HG02885 (cell line): ENCODE measurements around the gene NDRG2.

Experiments
- ATAC-seq: cut with Tn5 transposase; IDR thresholded peaks from one replicate; pipeline ENCODE4 v1.9.1; 2021; ENCODE audit warnings: mild to moderate bottlenecking; ENCODE audit not compliant: unreplicated experiment, poor library complexity

Gene NDRG2

DNA sequence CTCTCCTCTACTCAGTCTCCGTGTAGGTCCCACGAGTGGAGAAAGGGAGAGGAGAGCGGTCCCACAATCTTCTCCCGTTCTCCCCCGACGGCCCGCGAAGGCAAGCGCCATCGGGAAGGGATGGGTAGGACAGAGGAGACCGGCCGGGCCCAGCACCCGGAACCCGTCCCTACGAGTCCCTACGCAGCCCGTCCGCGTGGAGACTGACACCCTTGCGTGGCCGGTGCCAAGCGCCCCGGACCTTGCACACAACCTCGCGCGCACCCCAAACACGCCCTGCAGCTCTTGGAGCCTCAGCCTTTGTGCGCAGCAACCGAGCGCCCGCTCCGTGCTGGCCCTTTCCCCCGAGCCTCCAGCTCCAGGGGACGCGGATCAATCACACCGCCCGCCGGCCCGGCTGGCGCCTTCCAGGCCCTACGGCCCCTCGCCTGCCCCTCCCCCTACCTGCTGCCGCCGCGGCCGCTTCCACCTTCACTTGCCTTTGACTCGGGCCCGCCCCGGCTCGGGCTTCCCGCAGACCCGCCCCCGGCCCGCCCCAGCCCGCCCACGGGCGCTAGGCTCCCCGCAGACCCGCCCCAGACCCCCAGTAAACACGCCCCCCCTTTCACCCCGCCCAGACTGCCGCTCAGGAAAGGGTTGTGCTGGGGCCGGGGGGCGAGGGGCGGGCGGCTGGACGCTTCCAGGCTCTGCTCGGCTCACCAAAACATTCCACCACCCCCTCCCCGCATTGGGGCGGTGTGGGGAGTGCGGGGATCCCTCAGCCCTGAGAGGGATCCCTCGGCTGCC, at the start of gene NDRG2:
TSS of gene NDRG2 (minus strand) at position 477 of the 786 bp plus-strand sequence. CDS start 1,746 bp downstream, outside the sequence.
- no peak for ATAC-seq

DNA sequence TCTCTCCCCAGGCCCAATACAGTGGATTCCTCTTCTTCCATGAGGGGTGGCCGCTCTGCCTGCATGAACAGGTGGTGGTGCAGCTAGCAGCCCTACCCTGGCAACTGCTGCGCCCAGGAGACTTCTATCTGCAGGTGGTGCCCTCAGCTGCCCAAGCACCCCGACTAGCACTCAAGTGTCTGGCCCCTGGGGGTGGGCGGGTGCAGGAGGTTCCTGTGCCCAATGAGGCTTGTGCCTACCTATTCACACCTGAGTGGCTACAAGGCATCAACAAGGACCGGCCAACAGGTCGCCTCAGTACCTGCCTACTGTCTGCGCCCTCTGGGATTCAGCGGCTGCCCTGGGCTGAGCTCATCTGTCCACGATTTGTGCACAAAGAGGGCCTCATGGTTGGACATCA, 49.1 kb upstream of the NDRG2 start:
- no peak for ATAC-seq

DNA sequence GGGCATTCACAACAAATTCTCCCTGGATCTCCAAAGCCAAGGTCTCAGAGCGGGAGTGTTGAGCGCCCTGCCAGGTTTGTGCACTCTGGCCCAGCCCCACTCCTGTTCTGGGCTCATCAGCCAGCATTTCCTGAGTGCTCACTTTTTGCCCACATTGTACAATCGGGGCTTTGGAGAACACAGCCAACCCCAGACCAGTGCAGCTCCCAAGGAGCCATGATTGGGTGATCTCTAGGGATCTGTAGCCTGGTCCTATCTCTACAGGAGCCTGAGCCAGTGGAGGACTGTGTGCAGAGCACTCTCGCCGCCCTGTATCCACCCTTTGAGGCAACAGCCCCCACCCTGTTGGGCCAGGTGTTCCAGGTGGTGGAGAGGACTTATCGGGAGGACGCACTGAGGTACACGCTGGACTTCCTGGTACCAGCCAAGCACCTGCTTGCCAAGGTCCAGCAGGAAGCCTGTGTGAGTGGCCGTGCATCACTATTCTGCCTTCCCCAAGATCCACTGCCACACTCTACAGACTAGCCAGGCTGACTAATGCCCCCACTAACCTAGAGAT, 48.0 kb upstream of the NDRG2 start:
- ATAC-seq, result no peak

DNA sequence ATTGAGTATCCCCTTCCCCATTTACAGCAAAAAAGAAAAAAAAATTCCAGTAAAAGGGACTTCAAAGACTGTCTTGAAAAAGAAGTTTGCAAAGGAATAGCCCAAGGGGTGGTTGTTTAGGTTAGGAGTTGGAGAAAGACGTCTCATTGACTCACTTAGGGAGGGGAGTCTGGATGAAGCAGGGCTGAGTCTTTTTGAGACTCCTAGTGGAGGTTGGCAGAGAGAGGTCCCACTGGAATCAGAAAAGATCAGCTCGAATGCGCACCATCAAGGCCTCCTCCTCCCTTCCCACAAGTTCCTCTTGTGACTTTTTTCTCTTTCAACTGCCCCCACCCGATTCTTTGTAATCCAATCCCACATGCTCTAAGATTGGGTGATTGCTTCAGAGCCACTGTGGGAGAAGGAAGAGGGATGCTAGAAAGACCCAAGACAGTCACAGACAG, 47.2 kb upstream of the NDRG2 start:
- ATAC-seq, result no peak

DNA sequence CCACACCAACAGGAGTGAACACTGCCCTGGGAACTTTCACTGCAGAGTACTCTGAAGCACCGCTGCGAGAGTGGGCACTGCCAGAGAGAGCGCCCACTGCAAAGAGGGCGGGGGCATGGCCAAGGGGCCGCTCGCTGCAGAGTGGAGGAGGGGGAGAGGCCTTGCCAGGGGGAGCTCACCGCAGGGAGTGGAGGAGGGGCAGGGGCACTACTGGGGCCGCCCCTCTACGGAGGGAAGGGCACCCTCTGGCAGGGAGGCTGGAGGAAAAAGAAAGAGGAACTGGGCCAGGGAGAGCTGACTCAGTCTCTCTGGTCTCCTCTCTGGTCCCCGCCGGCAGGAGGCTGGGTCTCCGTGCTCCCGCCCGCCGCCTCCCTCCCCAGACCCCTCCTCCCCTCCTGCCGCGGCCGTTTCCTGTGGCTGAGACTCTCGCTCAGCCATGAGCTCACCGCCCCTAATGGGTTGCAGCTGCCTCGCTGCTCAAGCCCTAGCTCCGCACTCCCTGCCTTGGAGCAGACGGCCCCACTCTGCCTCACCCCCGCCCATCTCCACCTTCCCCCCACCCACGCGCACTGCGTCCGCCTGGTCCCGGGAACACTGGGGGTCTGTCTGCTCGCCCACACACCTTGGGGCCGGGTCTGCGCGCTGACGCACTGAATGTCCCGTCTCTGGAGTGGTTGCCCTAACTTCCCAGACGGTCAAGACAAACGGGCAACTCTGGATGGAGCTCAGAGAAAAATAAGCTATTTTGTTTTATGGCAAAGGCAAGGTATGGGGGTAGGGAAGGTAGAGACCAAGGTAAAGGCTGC, 46.6 kb upstream of the NDRG2 start:
- peak; percentile 79 for ATAC-seq

DNA sequence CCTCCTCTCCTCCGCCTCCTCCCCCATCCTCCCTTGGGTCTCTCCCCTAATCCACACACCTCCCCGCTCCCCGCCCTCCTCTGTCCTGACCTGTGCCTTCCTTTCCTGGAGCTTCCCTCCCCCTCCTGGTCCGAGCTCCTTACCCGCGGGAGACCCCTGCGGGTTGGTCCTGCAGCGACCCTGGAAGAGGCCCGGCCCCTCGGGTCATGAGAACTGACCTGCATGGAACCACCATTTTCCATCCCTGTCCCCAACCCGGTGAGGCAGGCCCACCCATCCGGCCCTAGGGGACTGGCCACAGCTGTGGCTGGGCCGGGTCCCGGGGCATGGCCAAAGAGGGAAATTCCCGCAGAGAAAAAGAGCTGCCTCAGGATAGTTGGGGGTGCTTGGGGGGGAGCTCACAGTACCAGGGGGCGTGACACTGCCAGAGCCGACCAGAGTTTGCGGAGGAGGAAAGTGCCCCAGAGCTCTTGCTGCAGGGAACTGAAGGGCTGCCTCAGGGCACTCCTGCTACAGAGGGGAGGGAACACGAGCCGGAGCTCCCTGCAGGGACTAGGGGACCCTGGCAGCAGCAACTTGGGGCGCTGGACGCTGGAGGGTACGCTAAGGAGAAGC, 45.9 kb upstream of the NDRG2 start:
- peak; percentile 1 for ATAC-seq

DNA sequence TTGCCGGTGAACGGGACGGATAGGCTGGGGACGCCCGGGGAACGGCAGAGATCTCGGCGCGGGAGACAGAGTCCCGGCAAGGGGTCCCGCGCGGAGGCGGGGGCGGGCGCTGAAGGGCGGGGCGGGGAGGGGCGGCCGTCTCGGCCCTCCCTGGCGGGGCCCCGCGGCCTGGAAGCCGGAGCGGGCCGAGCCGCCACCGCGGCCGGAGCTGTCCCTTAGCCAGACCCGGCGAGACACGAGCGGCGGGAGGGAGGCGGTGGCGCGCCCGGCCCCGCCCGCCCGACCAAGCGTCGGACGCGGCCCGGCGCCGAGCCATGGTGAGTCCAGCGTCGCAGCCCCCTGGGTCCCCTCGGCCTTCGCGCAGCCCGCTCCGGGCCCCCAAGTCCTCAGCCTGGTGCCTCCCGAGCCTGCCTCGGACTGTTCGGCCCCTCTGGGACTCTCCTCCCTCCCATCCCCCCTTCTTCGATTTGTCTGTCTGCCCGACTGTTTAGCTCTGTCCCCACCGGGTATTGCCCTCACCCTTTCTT, 45.3 kb upstream of the NDRG2 start, which contains the start of gene ARHGEF40:
TSS of gene ARHGEF40 (plus strand) at position 222 of the 527 bp plus-strand sequence. CDS start at position 315, 93 bp downstream.
- no peak for ATAC-seq

DNA sequence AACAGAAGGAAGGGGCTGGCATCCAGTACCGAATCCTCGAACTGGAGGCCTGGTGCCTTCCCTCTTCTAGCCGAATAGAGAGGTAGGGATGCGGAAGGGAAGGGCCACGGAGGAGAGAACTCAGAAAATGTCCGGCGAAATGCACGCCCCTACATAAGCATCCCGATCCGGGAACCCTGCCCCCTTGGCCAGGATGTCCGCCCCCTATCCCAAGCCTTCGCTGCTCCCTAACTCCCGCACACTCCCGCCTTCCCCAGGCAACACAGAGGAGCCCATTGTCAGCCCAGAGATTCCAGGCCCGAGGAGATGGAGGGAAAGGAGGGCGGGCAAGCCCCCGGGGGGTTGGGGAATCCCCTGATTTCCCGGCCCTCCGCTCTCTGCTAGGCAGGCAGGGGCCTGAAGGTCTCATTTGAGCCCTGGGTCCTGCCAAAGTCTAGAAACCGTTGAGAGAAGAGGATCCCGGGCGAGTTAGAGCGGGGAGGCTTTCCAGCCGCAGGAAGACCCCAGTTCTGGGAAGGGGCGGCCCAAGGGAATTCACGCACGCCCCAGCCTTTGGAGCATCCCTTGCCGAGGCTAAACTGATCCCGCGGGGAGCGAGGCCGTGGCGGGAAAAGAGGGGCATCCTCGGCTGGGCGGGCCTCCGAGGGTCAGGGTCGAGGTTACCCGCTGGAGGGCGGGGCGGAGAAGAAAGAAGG, 44.7 kb upstream of the NDRG2 start:
- no peak for ATAC-seq

DNA sequence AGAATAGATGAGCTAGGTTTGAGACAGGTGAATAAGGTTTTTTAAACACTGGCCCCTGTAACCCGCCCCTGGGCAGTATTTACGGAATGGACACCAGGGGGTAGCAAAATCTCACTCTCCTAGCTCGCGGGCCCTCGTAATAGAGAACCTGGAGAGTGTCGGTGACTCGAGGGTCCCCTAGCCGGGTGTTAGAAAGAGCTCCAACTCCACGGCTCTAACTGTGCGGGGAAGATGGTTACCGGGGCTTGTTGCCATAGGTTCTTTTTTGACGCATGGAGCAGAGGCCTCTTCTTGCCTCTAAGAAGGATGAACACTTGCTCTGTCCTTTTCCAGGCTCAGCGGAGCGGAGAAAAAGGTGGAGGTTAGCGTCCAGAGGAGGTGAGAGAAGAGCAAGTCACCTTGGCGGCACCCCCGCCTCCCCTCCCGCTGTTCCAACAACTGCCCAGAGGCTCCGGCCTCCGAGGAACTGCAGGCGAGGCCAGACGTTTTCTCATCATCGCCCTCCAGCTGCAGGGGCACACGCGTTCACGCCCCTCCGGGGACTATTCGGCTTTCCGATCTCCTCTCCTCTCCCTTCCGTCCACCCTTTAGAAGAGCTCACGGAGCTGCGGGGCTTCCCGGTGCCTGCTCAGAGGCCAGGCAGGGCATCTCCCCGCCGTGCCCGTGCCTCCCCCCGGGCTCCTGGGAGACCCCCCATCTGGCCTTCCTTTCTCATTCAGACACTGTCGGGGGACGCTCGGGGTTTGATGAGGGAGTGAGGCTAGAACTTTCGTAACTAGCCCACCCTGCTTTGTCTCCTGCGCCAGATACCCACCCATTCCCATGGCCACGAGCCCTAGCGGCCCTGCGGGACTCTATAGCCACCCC, 43.9 kb upstream of the NDRG2 start:
- no peak for ATAC-seq

DNA sequence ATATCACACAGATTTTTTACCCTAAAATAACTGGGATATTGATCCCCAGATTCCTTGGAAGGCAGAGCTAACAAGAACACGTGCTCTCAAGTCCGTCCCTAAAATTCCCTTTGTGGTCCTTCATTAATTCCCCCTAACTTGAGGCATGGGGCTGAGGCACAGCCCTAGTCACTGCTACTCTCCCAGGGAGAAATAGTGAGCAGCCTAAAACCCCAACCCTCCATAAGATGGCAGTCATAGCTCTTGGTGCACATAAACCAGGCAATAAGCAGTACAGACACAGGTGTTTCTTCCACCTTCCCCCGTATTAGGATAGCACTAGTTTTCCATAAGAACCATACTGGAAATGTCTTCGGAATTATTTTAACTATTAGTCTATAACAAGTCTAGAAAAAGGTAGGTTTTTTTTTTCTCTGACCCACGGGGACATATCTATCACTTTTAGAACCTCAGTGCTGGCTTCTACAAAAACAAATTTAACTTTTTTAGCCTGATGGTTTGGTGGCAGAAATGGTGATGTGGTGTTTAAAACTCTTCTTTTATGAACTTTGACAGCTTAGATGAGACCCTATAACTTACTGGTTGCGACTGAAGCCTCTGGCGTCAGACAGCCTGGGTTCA, 42.1 kb upstream of the NDRG2 start:
- no peak for ATAC-seq

DNA sequence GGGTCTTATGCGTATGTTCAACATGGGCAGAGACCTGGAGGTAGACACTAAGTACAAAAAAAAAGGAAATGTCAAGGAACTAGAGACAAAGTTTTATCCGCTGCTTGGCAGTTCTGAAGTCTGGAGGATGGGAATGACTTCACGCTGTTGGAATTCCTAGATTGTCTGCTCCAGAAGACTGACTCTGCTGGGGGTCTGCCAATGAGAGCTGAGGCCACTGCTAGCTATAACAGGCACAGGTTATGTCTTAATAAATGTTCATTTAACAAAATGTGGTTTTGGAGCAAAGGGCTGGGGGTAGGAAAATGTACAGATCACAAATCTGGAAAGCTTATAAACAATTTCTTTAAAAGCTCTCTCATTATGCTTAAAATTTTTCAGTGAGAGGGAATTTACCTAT, 38.6 kb upstream of the NDRG2 start:
- no peak for ATAC-seq

DNA sequence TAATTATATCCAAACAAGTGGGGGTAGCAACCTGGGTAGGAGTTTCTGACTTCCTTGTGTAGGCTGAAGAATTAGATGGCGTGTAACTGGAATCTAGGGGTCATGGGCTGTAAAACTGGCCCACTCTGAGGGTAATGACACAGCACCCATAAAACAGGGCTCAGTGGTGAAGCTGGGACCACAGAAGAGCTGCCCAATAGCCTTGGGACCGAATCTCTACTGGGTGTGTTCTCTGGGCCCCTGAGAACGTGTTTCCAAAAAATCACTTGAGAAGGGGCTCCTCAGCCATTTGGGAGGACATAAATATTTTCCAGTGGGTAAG, 36.4 kb upstream of the NDRG2 start:
- ATAC-seq, result no peak

DNA sequence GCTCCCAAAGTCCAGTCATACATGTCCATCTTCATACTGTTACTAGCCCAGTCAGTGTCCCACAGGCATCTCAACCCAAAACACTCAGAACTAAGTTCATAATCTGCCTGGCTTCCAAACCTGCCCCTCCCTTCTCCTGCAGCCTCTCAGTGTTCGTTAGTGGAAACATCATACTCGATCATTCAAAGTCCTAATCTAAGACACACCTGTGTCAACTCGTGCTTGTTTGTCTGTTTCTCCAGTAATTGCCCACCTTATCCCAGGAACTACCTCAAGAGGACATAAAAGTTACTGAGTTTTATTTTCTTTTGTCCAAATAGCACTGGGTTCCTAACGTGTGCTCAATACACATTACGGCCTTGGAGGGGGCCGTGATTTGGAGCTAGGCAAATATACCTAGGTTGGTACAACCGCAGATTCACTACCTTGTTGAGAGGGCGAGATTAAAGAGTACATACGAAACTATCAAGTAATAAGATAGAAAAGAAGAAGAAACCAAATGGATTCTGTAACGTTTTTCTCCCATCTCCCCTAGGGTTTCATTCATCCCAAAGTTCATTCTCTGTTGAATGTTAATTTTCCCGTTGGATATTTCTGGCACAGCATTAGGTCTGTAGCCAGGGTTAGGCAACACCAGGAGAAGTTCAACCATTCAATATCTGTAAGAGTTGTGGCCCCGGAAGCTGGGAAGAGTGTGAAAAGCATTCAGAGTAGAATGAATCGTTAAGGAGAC, 35.9 kb upstream of the NDRG2 start:
- no peak for ATAC-seq

DNA sequence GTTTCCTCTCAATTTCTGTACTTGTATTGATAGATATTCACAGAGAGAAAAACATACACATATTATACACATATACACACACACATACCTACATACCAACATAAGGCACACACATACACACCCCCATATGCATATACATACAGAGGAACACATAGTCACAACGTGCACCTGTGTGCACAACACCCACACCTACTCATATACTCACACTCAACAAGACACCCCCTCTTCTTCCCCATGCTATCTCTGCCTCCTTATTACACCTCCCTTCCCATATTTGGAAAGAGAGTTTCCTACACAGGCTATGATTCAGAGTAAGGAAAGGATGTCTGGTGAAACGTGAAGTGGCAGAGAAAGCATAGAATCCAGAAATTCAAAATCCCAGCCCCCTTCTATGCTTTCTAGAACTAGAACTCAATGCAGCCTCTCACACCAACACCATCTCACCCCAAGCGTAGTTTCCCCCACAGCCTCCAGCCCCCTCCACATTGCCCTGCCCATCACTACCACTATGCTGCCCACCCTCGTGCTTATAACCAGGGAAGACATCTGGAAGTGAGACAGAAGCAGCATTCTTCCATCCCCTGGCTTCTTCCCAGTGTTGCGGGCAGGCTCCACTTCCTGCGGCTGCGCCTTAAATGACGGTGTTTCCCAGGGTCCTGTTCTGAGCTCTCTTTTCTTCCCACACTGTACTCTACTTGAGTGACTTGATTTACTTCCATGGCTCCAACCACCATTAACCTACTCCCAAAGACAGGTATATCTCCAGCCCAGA, 35.2 kb upstream of the NDRG2 start:
- no peak for ATAC-seq

DNA sequence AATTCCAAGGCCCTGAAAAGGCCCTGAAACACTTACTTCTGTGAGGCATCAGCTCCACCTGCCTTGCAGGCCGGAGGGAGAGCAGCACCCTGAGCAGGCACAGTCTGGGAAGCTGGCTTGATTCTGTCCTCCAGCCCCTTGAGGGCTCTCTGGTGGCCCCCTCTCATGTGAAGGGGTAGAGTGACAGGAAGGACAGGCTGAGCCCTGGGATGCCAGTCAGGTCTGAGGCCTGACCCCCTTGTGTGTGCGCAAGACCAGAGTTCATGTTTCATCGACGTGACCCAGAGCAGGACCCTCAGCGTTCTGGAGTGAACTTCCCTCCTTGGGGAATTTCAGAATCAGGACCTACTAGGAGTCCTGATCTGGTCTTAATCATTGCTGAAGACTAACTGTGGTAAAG, 34.0 kb upstream of the NDRG2 start:
- ATAC-seq, result no peak

DNA sequence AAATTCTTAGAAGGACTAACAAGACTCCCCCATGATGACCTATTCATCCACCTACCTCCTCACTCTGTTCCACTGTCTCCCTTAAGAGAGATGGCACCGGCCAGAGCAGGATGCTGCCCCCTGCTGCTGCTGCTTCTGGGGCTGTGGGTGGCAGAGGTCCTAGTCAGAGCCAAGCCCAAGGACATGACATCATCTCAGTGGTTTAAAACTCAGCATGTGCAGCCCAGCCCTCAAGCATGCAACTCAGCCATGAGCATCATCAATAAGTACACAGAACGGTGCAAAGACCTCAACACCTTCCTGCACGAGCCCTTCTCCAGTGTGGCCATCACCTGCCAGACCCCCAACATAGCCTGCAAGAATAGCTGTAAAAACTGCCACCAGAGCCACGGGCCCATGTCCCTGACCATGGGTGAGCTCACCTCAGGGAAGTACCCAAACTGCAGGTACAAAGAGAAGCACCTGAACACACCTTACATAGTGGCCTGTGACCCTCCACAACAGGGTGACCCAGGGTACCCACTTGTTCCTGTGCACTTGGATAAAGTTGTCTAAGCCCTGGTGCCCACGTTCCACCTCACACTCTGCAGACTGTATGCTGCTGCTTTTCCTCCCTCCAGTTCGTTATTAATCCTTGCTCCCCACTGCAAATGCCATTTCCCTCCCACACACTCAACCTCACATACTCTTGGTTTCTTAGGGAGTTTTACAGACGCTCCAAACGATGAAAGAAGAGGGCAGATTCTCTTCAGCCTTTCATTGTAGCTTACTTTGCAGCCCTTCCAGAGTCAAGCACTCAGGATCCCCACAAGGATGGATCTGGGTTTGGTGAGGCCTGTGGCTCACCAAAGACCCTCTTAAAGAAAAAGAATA, 33.2 kb upstream of the NDRG2 start, which contains the start of gene RNASE8:
TSS of gene RNASE8 (plus strand) at position 20 of the 873 bp plus-strand sequence. CDS start at position 91, 71 bp downstream.
- ATAC-seq, result no peak
